Activated CD4-positive, alpha-beta T cell treated with anti-CD3 and anti-CD28 coated beads, Interleukin-10, Interleukin-2, amounts not matched to agents 100 ng/mL and 50 ng/mL, durations not matched to agents 16 hours and 8 hours (primary cell): Measurements from ENCODE around the gene ERN1.

Source experiments
- DNase-seq: peaks from one replicate; pipeline ENCODE4 v3.0.0-alpha.2; 2020

The ERN1 gene

GRCh38 chr17:64157669-64158180, 27.8 kb upstream of the ERN1 start:
- no peak for DNase-seq

- DNase-seq, result no peak
These were observed 26.7 kb upstream of the ERN1 start for GRCh38 chr17:64156670-64157069.

- no peak for DNase-seq
These were observed 26.0 kb upstream of the ERN1 start for GRCh38 chr17:64155751-64156544.

DNA sequence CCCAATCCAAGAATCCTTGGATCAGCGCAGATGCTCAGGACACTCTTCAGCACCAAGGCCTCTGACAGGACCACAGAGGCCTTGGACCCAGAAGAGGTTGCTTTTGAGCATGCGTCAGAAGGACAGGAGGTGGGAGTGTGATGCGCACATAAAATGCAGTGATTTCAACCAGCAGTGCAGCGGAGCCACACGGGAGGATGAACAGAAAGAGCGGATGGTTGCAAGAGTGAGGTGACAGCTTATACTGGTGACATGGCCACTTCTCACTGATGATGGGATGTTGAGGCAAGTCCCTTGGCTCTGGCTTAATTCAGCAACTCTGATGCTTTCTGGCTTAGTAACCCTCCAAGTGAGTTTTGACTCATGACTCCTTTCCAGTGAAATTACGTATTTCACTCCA, 25.2 kb upstream of the ERN1 start:
- peak; percentile 31 for DNase-seq

DNA sequence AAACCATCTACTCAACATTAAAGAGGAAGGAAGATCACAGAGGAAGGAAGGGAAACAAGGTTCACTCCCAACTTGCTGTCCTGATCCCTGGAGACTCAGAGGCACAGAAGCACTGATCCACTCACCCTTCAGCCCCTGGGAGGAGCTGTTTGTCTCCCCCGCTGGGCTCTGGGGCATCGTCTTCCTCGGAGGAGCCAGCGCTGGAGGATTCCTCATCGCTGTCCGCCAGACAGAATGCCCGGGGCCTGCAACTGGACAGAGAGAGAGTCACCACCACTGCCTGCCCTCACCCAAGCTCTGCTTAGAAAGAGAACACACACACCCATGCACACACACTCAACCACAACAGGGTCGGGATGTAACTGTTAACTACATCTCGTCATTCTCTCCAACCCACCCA, 24.8 kb upstream of the ERN1 start:
- no peak for DNase-seq

- no peak for DNase-seq
These were observed 24.4 kb upstream of the ERN1 start for GRCh38 chr17:64154313-64154695.

DNA sequence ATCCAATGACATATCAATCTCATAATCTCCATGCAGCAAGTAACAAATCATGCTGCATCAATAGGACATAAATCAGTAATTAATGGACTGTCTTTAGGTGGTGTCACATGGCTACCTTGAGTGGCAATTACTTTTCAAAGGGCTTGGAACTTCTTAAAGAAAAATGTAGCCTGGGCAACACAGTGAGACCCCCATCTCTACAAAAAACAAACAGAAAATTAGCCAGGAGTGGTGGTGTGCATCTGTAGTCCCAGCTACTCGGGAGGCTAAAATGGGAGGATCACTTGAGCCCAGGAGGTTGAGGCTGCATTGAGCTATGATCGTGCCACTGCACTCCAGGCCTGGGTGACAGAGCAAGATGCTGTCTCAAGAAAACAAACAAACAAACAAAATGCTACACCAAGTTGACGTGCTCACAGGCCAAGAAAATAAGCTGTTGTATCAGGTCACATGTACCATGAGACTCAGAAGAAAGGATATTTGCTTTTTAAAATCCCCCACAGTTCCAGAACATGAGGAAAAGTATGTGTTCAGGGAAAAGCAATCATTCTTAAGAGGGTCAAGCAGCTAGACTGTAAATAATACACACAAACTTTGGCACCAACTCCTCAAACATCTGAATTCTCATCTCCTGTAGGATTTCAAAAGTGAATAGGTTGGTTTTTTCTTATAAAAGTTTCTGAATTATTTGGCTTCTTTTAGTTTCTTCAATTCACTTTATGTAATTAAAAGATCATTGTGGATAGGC, 23.8 kb upstream of the ERN1 start:
- DNase-seq, result no peak

DNA sequence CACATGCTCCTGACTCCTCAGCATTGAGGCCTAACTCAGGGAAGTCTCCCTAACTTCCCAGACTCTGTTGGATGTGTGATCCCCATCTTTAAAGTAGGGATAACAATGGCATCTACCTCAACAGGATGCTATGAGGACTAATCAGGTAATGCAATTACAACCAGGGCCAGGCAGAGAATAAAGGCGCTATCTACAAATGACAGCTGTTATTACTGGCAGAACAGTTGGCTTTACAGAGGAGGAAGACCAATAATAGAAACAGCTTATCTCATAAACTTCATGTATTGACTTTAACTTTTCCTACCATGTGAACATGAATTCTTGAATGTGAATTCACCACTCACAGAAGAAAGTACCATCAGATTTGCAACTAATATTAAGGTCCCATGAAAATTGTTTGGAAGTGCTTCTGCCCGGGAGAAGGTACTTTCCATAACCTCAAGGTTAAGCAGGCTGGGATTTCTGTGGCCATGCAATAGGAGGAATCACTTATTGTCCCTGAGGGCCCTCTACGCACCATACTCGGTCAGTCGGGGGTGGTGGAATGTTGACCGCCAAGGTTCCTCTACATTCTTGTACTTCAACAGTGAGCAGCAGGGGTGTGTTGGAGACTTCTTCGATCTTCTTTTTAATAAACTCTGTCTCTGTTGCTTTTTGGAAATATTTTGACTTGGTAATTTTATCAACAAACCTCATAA, 22.6 kb upstream of the ERN1 start:
- no peak for DNase-seq

DNA sequence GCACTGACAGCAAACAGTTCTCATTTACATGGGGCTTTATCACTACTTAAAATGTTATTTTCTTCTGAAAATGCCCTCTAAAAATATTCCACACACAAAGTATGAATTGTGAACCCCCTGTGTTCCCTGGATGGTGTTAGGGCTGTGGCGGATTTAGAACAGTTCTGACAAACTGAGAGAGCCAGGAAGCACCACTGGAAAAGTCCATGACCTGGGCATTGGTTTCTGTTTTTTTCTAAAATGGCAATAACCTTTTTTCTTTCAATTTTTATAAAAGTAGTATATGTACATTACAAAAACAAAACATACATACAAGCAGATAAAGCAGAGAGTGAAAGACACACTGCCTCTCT, 21.0 kb upstream of the ERN1 start:
- no peak for DNase-seq

DNA sequence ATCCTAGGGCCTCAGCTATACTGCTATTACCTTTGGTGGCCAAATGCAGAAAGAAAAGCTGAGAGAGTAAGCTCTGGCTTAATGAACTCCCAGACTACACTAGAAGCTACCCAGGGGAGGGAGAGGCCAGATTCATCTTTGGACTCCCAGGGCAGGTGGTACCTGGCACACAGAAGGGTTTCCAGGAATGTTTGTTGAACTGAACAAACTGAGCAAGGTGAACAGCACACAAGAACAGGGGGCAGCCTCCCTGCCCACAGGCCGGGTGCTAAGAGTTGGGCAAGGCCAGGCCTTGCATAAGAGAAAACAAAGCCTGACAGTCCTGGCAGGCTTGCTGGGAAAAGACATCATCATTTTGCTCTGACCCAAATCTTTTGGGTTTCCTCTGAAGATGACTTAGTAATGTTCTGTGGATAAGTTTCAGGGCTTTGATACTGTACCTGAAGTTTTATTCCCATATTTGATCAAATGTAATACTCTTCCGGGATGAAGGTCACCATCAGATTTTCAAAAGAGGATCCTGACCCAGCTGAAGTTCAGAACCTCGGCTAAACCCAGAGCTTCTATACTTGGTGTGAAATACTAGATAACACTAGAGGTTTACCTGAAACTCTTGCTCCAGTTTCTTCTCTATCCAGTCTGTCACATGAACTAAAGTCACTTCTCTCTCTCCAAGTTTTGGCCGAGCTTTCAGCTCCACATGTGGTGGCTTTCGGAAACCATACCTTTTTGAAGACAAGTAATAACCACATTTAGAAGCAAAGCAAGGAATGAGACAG, 20.5 kb upstream of the ERN1 start:
- no peak for DNase-seq

- DNase-seq, result no peak
These were observed 19.3 kb upstream of the ERN1 start for GRCh38 chr17:64149196-64149595.

- DNase-seq, result peak; percentile 38
These were observed 18.8 kb upstream of the ERN1 start for GRCh38 chr17:64148699-64149098.

DNA sequence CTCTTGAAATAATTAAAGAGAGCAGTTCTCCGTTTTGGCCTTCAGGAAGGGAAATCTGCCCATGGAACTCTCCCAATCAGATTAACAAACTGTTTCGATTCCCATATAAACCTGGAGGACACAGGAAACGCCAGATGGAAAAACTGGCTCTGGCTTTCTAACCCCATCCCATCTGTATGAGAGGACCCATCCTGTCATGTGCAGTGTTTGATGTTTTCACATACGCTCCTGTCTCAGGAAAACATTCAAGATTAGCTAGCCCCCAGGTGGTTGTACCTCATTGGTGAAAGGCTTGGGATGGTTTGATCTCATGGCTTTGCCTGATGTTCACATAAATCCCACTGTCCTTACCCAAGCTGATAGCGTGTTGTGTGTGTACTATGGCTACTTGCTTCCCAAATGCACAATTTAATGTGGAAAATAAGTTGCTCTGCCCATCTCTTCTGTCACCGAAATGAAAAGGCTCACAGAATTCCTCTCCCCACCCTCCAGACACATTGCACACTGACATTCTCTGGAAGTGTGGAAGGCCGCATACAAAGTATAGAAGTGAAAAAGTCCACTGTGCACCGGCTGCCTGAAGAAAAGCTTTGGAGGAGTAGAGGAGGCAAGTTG, 18.2 kb upstream of the ERN1 start:
- DNase-seq, result peak; percentile 43

DNA sequence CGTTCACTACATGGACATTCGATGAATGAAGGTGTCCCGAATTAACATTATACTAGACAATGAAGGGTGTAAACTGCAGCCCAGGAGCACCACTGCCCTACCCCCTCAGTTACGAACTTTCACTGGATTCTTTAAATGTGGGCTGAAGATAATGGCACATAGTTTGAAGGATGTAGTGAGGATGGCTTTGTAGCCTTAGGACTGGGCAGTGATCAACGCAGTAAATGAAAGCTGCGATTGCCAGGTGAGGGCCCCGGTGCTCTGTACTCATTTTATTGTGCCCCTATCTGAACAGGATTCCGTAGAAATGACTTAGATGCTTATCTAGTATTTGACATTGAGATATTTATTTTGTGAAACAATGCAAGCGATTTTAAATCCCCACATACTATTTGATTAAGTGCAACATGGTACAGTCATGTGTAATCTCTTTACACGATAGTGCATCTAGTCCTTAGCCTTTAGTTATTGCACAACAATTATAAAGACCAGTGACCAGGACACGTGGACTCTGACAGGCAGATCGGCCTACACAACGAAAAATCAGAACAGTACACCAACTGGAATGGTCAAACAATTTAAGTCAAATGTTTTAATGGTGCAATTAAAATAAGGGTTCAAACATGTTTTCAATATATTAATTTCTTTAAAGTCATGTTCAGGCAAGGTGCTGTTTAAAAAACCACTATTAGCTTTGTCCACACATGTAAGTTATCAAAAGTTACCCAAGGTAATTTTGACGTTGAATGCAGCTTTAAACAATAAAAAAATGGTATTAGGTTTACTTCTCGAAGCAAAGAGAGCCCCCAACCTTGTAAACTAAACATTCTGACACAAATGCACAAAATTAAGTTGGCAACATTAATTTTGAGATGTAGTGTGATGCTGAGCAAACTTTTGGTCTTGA, 17.4 kb upstream of the ERN1 start:
- DNase-seq, result peak; percentile 58

- DNase-seq, result peak; percentile 60
These were observed 16.6 kb upstream of the ERN1 start for GRCh38 chr17:64146418-64147109.

DNA sequence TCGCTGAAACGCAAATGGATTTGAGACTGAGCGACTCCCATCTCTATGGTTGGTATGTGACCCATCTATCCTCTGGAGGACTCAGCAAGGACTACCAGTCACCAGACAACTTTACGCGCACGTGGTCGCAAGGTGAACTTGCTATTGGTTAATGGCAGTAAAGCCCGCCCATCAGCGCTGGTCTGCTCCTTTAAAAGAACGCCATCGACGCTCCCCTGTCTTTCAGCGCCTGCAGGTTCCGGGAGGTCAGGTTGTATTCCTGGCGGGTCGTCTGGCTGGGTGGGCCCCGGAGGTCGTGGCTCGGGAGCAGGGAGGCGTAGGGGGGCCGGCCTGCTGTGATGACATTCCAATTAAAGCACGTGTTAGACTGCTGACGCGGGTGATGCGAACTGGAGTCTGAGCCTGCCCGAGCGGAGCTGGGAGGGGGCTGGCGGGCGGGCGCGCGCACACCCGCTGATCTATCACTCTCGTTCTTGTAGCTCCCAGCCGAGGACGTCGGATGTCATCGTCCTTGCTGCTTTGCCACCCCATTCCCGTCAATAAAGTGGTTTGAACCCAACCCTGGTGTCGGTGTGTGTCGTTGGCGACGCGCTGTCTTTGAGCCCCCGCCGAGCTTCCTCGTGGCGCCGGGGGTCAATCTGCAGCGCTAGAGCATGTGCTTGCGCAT, 15.9 kb upstream of the ERN1 start:
- peak; percentile 99 for DNase-seq

- no peak for DNase-seq
These were observed 15.4 kb upstream of the ERN1 start for GRCh38 chr17:64145375-64145750.

DNA sequence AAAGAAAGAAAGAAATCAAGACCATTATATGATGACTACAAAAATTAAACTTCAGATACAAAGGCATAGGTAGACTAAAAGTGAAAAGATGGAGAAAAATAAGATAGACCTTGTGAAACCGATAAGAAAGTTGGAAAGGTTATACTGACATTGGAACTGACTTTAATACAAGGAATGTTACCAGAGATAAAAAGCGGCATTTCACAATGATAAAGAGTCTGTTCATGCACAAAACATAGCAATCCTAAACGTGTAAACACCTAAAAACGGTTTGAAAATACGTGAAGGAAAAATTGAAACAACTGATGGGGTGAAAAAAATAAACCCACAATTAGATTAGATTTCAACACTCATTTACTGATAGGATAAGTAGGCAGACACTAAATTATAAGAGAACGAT, 9.6 kb upstream of the ERN1 start:
- no peak for DNase-seq

- no peak for DNase-seq
These were observed 8.5 kb upstream of the ERN1 start for GRCh38 chr17:64138441-64138840.

- no peak for DNase-seq
These were observed 5.1 kb upstream of the ERN1 start for GRCh38 chr17:64135000-64135399.
